GM10847 (cell line): ENCODE measurements around the gene UST.

Experiments
- POLR2A ChIP-seq: IDR thresholded peaks from 2 replicates; pipeline ENCODE4 v1.6.1; 2011; ENCODE audit not compliant: insufficient read length; ENCODE audit errors: extremely low read depth

UST gene, protein sequence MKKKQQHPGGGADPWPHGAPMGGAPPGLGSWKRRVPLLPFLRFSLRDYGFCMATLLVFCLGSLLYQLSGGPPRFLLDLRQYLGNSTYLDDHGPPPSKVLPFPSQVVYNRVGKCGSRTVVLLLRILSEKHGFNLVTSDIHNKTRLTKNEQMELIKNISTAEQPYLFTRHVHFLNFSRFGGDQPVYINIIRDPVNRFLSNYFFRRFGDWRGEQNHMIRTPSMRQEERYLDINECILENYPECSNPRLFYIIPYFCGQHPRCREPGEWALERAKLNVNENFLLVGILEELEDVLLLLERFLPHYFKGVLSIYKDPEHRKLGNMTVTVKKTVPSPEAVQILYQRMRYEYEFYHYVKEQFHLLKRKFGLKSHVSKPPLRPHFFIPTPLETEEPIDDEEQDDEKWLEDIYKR

GRCh38 chr6:148746363-148747144 is at the start of gene UST:
Gene UST, plus strand, starts transcription at chr6:148747030. Its CDS starts 401 bp downstream, at chr6:148747431.
- TF ChIP-seq POLR2A = no peak

GRCh38 chr6:148697895-148698440 is 48.9 kb upstream of the UST start:
- no peak for TF ChIP-seq POLR2A

GRCh38 chr6:148698671-148699180 is 48.1 kb upstream of the UST start:
- TF ChIP-seq POLR2A = no peak

DNA sequence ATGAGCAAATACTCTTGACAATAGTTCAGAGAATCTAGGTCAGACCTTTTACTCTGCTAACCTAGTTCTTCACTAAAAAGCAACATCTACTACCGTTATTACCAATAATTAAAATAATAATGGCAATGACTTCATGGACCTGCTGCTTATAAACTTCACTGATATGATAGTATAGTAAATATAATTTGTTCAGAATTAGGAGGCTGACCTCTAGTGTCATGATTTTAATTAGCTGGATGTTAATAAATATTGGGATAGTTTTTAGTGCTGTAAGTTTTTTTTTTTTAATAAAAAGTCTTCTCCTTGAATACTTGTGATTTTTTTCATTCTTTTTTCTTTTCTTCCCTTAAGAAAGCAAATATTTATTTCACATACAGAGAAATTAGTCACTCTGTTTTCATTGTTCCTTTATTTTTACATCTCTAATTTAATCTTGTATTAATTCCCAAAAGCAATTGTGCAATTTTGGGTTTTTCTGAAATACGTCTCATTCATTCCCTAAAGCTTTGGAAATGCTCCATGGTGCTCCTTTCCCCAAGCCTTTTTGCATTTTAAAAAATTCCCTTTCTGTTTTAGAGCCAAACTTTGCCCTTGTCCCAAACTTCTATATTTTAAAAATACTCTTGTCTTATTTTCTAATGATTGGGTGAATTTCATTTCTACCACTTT is 46.6 kb upstream of the UST start:
- no peak for TF ChIP-seq POLR2A

GRCh38 chr6:148700741-148701311 is 46.0 kb upstream of the UST start:
- TF ChIP-seq POLR2A = no peak

- no peak for TF ChIP-seq POLR2A
Measured at GRCh38 chr6:148701375-148701774, 45.5 kb upstream of the UST start.

- no peak for TF ChIP-seq POLR2A
Measured at GRCh38 chr6:148703900-148704299, 42.9 kb upstream of the UST start.

GRCh38 chr6:148704400-148705246 is 42.2 kb upstream of the UST start:
- TF ChIP-seq POLR2A = no peak

- no peak for TF ChIP-seq POLR2A
Measured at GRCh38 chr6:148708707-148709106, 38.1 kb upstream of the UST start.

DNA sequence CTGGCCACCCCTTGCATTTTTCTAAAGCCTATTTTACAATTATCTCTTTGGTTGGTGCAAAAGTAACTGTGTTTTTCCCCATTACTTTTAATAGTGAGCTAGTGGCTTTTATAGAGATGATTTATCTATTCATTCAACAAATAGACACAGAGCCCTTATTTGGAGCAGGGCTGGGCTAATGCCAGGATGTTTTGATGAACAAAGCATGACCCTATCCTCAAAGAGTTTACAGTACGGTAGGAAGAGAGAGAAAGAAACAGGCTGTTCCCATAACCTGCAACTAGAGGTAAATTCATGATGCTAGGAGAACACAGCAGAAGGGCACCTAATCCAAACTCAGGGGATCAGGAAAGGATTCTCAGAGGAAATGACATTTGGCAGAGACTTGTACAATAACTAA is 37.3 kb upstream of the UST start:
- no peak for TF ChIP-seq POLR2A

- no peak for TF ChIP-seq POLR2A
Measured at GRCh38 chr6:148711833-148712654, 34.8 kb upstream of the UST start.

DNA sequence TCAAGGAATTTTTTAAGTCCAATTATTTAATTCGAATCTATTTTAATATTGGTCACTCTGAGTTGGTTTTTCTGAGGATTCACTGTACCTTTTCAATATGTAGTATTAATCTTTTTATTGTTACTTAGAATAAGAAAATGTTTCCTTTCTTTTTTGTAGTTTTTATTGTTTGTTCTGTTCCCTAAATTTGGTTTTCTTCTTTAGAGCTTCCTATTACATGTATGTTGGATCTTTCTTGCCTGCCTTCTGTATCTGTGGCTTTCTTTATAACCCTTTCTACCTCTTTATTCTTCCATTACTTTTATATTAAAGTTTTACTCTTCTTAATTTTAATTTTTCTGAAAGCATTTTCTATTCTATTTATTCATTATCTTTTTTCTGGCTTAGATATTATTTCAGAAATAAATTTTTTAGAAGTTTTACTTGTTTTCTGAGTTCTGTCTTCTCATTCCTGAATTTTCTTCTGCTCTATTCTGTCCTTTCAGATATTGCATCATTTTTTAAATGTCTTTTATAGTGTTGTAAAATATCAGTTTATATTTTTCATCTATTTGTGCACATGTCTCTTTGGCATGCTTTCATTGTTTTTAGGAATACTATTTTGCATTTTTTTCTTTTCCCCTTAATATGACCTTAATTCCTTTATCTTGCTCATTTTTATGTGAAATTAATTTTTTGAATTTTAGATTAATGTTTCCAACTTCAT is 33.6 kb upstream of the UST start:
- no peak for TF ChIP-seq POLR2A

- no peak for TF ChIP-seq POLR2A
Measured at GRCh38 chr6:148713921-148714320, 32.9 kb upstream of the UST start.
